Coronary artery (tissue), 2 donors: ENCODE measurements around the gene TRAF3.
"Not testable (repeated sequence)": the region's sequence is repeated elsewhere in the genome, so short reads cannot be mapped to it uniquely, and the experiment has no call there.

Experiments
- DNase-seq: peaks from one replicate; pipeline ENCODE4 v3.0.0-alpha.2; 2017; ENCODE audit warnings: low spot score
- H3K27ac ChIP-seq, 2 donors: fragments of 200-600 bp; sonication (generic); one replicate each; pipeline ENCODE4 v1.5.1; 2016 to 2019
- H3K4me3 ChIP-seq: fragments of 200-600 bp; sonication (generic); 2 replicates; pipeline ENCODE4 v1.5.1; 2016; ENCODE audit warnings: mild to moderate bottlenecking, moderate library complexity
- TF ChIP-seq, protein P1 (sequence below): fragments of 200-600 bp; sonication (generic); IDR thresholded peaks from one replicate; pipeline ENCODE4 v1.5.1; 2019; ENCODE audit warnings: antibody characterized with exemption

TRAF3 gene

DNA sequence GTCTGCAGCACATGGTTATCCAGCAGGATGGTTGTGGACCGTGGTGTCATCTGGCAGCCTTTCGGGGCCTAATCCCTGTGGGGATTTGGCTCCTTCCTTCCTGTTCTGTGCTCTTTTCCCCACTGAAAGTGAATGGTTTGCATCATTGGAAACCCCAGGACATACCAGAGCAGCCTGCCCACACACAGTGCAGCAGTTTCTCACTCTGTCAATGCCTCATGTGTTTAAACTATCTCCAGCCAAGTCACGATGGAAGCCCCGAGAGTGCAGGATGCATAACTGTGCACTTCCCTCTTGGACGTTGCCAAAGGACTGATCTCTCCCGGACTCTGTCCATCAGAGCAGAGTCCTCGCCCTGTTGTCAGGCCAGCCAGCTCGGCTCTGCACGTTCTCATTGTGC, 116.2 kb downstream of the TRAF3 start:
- DNase-seq = no peak
- H3K27ac ChIP-seq = no peak overlapping the region

GRCh38 chr14:102896735-102897134, 119.5 kb downstream of the TRAF3 start:
- DNase-seq, H3K27ac ChIP-seq, H3K4me3 ChIP-seq: not testable (repeated sequence)

More for the DNA sequence above, 116.2 kb downstream of the TRAF3 start:
- TF ChIP-seq, protein P1, sequence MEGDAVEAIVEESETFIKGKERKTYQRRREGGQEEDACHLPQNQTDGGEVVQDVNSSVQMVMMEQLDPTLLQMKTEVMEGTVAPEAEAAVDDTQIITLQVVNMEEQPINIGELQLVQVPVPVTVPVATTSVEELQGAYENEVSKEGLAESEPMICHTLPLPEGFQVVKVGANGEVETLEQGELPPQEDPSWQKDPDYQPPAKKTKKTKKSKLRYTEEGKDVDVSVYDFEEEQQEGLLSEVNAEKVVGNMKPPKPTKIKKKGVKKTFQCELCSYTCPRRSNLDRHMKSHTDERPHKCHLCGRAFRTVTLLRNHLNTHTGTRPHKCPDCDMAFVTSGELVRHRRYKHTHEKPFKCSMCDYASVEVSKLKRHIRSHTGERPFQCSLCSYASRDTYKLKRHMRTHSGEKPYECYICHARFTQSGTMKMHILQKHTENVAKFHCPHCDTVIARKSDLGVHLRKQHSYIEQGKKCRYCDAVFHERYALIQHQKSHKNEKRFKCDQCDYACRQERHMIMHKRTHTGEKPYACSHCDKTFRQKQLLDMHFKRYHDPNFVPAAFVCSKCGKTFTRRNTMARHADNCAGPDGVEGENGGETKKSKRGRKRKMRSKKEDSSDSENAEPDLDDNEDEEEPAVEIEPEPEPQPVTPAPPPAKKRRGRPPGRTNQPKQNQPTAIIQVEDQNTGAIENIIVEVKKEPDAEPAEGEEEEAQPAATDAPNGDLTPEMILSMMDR = no peak
- no peak overlapping the region for H3K4me3 ChIP-seq

DNA sequence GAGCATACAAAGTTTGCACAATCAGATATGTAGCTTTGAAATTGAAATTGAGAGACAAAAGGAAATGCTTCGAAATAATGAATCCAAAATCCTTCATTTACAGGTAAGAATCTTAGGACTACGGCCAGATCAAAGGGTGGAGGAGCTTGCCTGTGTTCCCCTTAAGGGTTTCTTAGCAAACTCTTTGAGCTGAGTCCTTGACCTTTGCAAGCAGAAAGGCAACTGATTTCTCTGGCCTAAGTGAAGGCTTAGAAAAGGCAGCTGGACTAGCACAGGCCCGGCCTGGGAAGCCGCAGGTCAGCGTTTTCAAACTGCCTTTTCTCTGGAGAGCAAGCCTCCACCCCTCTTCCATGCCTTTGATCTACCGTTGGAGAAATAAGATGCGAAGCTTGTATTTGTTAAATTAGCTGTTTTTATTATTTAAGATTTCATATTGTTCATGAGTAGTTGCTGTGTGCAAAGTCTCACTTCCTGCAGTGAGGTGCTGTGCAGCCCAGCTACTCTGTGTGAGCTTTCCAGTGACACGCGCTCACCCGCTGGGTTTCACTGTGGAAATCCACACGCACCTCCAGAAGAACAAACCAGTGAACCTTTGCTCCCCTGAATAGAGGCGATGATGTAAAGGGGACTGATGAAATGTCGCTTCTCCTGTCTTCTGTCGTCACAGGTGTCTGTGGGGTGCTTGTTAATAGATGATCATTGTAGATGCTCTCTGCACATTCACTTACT, 120.2 kb downstream of the TRAF3 start:
- no peak for DNase-seq
- Histone ChIP-seq H3K27ac (no peak overlapping the region), H3K4me3 (no peak overlapping the region)
- TF ChIP-seq, protein P1 = no peak

GRCh38 chr14:102898298-102898697, 121.0 kb downstream of the TRAF3 start:
- TF ChIP-seq, protein P1 = no peak
- no peak overlapping the region for H3K4me3 ChIP-seq
- no peak overlapping the region for H3K27ac ChIP-seq
- no peak for DNase-seq

DNA sequence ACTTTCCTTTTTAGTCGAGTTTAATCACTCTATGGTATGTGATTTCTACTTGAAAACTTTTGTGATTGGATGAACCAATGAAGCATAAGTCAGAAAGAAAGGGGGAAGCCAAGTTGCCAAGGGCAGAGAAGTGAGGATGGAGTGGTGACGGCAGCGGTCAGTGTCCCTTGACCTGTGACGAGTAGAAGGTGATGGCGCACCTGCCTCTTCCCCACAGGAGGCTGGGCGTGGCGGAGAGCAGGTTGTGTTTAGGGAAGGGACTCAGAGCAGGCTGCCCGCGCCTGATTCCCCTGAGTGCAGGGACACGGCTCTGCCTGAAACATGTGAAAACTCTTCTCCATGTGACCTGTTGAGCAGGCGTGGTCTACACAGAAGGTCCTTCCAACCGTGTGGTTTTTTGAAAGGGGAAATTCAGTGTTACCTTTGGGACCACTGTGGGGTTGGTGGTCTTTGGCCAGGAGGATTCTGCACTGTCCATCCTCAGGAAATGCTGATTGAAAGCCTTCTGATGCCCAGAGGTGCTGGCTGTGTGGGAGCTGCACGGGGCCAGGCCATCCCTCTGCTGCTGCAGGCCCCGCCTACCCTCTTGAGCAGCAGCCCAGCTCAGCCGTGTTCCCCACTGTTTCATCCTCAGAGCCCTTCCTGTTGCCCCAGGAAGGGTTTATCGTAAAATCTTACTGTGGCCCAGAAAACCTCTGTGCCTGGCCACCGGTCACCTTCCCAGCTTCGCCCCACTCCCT, 121.7 kb downstream of the TRAF3 start:
- no peak overlapping the region for H3K27ac ChIP-seq
- DNase-seq = no peak
- H3K4me3 ChIP-seq = no peak overlapping the region
- TF ChIP-seq, protein P1 = no peak

- H3K4me3 ChIP-seq = no peak overlapping the region
- DNase-seq = no peak
- H3K27ac ChIP-seq = no peak overlapping the region
- TF ChIP-seq, protein P1 = no peak
Measured at GRCh38 chr14:102899516-102899900, 122.3 kb downstream of the TRAF3 start.

DNA sequence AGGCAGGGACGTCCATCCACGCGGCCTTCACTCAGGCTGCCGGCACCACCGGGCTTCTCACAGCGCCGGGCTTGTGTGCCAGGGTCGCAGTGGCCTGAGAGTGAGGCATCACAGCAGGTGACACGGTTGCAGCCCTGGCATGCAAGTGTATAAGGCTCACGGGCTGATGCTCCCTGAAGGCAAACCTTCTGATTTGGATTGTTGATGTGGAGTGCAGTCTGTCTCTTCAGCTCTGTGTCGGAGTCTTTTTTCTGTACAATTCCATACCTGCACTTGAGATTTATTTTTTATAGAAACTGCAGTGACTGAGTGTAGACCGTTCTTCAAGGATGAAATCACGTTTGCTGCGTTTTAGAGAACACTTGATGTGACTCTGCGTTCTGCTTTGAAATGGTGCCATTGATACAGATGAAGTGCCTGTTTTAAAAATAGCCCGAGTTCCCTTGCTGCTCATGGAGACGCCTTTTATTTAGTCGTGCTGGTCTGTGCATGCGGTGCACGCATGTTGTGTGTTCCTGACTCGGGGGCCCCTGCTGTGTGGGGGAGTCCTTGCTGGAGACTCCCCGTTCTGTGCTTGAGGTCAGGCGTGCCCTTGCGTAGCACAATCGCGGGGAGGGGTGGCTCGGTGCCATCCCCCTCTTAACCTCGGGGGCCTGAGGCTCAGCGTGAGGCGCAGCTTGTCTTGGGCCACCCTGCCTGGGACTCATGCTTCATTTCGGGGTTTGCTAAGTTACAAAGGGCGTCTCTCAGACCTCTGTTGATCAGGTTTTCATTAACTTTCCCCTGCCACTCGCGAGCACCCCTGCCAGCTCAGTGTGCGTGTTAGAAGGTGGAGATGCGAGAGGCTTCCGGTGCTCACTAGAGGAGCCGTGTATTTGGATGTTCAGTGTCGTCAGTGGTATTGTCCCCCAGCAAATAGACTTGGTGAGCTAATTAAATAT, 123.7 kb downstream of the TRAF3 start:
- TF ChIP-seq, protein P1 = no peak
- no peak for DNase-seq
- no peak overlapping the region for H3K27ac ChIP-seq
- no peak overlapping the region for H3K4me3 ChIP-seq
